Natural killer cell treated with Interleukin-12 subunit alpha and Interleukin-12 subunit beta and Interleukin-15 and Interleukin-18, amount 100 ng/mL, for 72 hours (primary cell): ENCODE data around the gene DACT3. TPM values are rescaled to one million over a fixed set of nuclear protein-coding genes. Genes with fewer than 3 reads are reported as not detected.

Experiments used
- ATAC-seq, 2 donors: fragments of 150-1000 bp; cut with Tn5 transposase in 1 of 2; sonication (Bioruptor Pico), chemical (Tn5 transposase) in 1 of 2; 2 replicates each; pipeline ENCODE4 v1.10.0; 2021
- DNase-seq: peaks from one replicate; pipeline ENCODE4 v3.0.0; 2022; ENCODE audit warnings: low spot score
- H3K27ac Mint-ChIP-seq, 2 donors: 1 replicate in 1 of 2; 2 replicates in 1 of 2; pipeline ENCODE4 v1.8.0; 2022; ENCODE audit warnings: mixed read lengths in 2 of 2, mild to moderate bottlenecking in 1 of 2, moderate library complexity in 1 of 2
- H3K27me3 Mint-ChIP-seq, 2 donors: 1 replicate in 1 of 2; 2 replicates in 1 of 2; pipeline ENCODE4 v1.8.0; 2022; ENCODE audit warnings: mixed read lengths in 2 of 2
- H3K36me3 Mint-ChIP-seq: one replicate; pipeline ENCODE4 v1.8.0; 2022; ENCODE audit warnings: mixed read lengths
- H3K4me1 Mint-ChIP-seq, 2 donors: 1 replicate in 1 of 2; 2 replicates in 1 of 2; pipeline ENCODE4 v1.8.0; 2022; ENCODE audit warnings: low read depth in 2 of 2, mixed read lengths in 2 of 2, mild to moderate bottlenecking in 1 of 2
- H3K4me3 Mint-ChIP-seq: one replicate; pipeline ENCODE4 v1.8.0; 2022; ENCODE audit warnings: mixed read lengths
- H3K9me3 Mint-ChIP-seq: 2 replicates; pipeline ENCODE4 v1.8.0; 2022; ENCODE audit warnings: mixed read lengths
- total RNA-seq, 2 donors: library from RNA; stranded (reverse); gene quantifications; one replicate each; pipeline ENCODE4 v1.2.3, GENCODE V29; 2022

The DACT3 gene
- total RNA-seq, 2 donors from 2014 or later: 0.36 TPM; not detected in 1

DNA sequence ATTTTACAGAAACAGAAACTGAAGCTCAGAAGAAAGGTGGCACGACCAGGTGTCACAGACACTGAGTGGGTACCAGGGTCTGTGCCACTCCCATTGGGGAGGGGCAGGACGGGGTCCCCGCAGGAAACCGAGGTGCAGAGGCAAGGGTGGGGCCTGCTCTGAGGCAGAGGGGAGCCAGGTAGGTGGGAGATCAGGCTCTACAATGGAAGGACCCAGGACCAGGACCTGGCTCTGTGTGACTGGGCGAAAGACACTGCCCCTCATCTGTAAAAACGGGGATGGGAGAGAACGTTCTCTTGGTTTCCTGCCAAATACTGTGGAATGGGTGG lies 38.9 kb downstream of the DACT3 start:
- Mint-ChIP-seq H3K27me3 (peaks cover 0 to 17% of the 10 kb centered on the region in 2 donors), H3K27ac (no peak overlapping the region), H3K9me3 (no peaks in the 10 kb centered on the region), H3K4me3 (no peak overlapping the region), H3K4me1 (peaks cover 6 to 23% of the 10 kb centered on the region in 2 donors), H3K36me3 (no peaks in the 10 kb centered on the region)
- DNase-seq (no peak), ATAC-seq (no peak)

DNA sequence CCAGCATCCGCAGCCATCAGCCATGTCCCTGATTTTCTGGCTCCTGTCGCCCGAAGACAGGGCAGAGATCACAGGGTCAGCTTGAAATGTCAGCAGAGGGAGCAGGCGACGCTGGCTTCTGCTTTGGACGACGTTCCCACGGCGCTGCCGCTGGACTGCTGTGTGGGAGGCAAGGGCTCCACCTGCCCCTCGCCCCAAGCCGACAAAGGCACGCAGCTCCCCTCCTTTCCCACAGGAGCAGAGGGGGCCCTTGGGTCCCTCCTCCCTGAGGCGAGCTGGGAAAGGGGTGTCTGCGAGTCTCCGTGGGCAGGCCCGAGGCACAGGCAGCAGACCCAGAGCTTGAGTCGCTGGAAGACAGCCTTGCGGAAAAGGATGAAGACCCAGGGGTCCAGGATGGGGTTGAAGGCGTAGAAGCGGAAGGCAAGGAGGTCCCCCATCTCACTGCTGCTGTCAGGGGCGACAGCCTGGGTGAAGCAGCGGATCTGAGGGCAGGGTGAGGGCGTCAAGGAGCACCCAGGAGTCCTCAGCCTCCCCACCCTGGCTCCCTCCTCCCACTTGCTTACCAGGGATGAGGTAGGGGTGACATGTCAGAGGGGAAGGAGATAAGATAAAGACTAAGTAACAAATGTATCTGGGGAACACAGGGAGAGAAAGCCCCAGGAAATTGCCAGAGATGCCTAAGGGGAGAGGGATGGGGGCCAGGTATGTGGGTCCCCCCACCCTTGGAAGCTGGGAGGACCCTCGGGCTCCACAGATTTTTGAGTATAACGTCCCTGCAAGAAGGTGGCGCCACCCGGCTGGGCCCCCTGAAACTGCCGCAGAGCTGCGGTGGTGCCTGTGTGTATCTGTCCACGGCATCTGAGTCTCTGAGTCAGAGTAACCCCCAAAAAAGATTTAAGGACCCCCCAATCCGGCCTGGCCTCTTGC lies 39.5 kb downstream of the DACT3 start:
- H3K9me3 Mint-ChIP-seq: no peaks in the 10 kb centered on the region
- DNase-seq: peak; percentile 48
- peak overlapping the region in 1 of 2 donors; percentile 91 for H3K27ac Mint-ChIP-seq

GRCh38 chr19:46620716-46621115 lies 40.3 kb downstream of the DACT3 start:
- H3K4me3 Mint-ChIP-seq: no peak overlapping the region
- ATAC-seq (no peak), DNase-seq (no peak)
- H3K27ac Mint-ChIP-seq: peak overlapping the region in 1 of 2 donors; percentile 91
- no peaks in the 10 kb centered on the region for H3K9me3 Mint-ChIP-seq
- no peaks in the 10 kb centered on the region for H3K36me3 Mint-ChIP-seq
- peaks cover 14 to 32% of the 10 kb centered on the region in 2 donors for H3K4me1 Mint-ChIP-seq
- H3K27me3 Mint-ChIP-seq: peaks cover 0 to 18% of the 10 kb centered on the region in 2 donors

More for the DNA sequence above, 39.5 kb downstream of the DACT3 start:
- no peak for ATAC-seq
- no peak overlapping the region for H3K4me3 Mint-ChIP-seq
- H3K4me1 Mint-ChIP-seq: peaks cover 13 to 29% of the 10 kb centered on the region in 2 donors
- no peaks in the 10 kb centered on the region for H3K36me3 Mint-ChIP-seq
- H3K27me3 Mint-ChIP-seq: peaks cover 0 to 18% of the 10 kb centered on the region in 2 donors

DNA sequence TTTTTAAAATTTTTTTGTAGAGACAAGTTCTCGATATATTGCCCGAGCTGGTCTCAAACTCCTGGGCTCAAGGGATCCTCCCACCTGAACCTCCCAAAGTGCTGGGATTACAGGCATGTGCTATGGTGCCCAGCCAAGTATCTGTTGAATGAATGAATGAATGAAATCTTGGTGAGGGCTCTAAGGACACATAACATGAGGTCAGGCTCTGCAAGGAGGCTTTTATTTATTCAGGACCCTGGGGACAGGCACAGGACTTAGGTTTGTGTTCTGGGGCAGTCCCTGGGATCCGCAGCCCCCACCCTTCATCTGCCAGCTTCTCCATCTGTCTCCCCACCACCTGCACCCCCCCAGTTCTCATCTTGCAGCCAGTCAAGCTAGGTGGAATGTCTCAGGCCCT lies 40.7 kb downstream of the DACT3 start:
- Mint-ChIP-seq H3K36me3 (no peaks in the 10 kb centered on the region), H3K9me3 (no peaks in the 10 kb centered on the region), H3K27me3 (peaks cover 0 to 18% of the 10 kb centered on the region in 2 donors), H3K4me3 (no peak overlapping the region), H3K27ac (peak overlapping the region in 1 of 2 donors; percentile 91), H3K4me1 (peaks cover 14 to 32% of the 10 kb centered on the region in 2 donors)
- no peak for DNase-seq
- ATAC-seq: no peak

GRCh38 chr19:46618670-46619231 lies 42.2 kb downstream of the DACT3 start:
- Mint-ChIP-seq H3K4me3 (peak overlapping the region; percentile 47), H3K27me3 (peaks cover 0 to 10% of the 10 kb centered on the region in 2 donors), H3K4me1 (peaks cover 20 to 25% of the 10 kb centered on the region in 2 donors), H3K36me3 (no peaks in the 10 kb centered on the region), H3K27ac (peak overlapping the region in 1 of 2 donors; percentile 91), H3K9me3 (no peaks in the 10 kb centered on the region)
- no peak for ATAC-seq
- DNase-seq: no peak

GRCh38 chr19:46617601-46618000 lies 43.4 kb downstream of the DACT3 start:
- Mint-ChIP-seq H3K4me1 (peaks cover 22 to 25% of the 10 kb centered on the region in 2 donors), H3K27me3 (peaks cover 0 to 10% of the 10 kb centered on the region in 2 donors), H3K27ac (no peak overlapping the region), H3K36me3 (no peaks in the 10 kb centered on the region), H3K9me3 (no peaks in the 10 kb centered on the region), H3K4me3 (no peak overlapping the region)
- no peak for DNase-seq
- ATAC-seq: no peak

DNA sequence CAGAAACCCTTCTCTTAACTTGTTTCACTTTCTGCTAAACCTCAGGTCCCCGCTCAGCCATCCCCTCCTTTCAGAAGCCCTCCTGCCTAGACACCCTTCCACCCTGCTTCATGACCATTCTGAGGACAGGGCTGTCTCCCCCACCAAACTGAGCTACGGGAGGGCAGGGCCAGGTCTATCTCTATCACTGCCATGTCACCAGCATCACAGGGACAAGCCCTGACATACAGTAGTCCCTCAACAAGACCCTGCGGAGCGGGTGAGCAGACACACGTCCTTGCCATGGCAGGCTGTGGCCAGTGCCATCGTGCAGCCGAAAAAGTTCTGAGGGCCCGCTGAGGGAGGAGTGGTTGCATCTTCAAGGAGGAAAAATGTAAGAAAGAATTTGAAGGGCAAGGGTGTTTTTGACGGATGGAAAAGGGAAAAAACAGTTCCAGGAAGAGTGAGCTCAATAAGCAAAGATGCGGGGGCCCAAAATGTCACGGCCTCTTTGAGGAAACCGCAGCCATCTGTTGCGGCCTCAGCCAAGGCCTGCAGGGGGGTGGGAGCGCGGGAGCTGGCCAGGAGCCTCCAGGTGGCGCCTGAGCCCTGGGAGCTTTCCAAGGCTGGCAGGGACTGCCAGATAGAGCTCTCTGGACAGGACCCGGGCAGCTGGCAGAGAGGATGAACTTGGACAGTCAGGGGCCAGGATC lies 44.2 kb downstream of the DACT3 start:
- H3K36me3 Mint-ChIP-seq: no peaks in the 10 kb centered on the region
- no peaks in the 10 kb centered on the region for H3K9me3 Mint-ChIP-seq
- ATAC-seq (peak; percentile 44 to 55), DNase-seq (no peak)
- peaks cover 30 to 31% of the 10 kb centered on the region in 2 donors for H3K4me1 Mint-ChIP-seq
- H3K4me3 Mint-ChIP-seq: peak overlapping the region; percentile 68
- peaks cover 0 to 8% of the 10 kb centered on the region in 2 donors for H3K27me3 Mint-ChIP-seq
- H3K27ac Mint-ChIP-seq: peak overlapping the region; percentile 6 to 73

DNA sequence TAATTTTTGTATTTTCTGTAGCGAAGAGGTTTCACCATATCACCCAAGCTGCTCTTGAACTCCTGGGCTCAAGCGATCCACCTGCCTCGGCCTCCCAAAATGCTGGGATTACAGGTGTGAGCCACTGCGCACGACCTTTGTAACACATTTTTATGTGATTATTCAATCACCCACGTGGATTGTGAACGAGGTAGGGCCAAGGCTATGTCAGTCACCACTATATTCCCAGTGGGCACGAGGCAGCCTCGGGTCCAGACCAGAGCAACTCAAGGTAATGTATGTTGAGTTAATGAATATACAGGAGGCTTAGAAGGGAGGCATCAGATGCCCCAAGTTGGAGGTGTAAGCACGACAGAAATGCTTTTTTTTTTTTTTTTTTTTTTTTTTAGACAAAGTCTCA lies 45.0 kb downstream of the DACT3 start:
- no peak for ATAC-seq
- Mint-ChIP-seq H3K27me3 (peaks cover 0 to 4% of the 10 kb centered on the region in 2 donors), H3K9me3 (no peaks in the 10 kb centered on the region), H3K4me3 (no peak overlapping the region), H3K36me3 (no peaks in the 10 kb centered on the region), H3K4me1 (peaks cover 38 to 39% of the 10 kb centered on the region in 2 donors), H3K27ac (no peak overlapping the region)
- DNase-seq: no peak

DNA sequence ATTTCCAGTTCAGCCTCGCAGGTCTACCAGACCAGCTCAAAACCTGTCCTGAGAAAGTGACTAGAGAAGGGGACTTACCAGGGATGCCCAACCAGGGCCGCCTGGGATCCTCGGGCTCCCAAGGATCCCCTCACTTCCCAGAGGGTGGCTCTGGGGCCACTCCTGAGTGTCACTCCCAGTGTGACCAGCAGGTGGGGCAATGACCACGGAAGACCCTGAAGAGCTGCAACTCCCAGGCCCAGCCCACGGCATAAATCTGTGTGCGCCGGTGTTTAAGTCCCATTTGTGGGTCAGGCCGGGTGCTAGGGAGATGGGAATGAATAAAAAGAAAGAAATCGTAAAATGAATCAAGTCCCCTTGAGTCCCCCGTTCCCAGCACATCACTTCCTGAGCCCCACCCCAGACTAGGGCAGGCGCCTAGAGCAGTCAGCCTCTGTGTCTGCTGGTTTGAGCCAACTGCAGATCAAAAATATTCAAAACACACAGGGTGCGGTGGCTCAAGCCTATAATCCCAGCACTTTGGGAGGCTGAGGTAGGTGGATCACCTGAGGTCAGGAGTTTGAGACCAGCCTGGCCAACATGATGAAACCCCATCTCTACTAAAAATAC lies 46.8 kb downstream of the DACT3 start:
- DNase-seq (peak; percentile 81), ATAC-seq (peak; percentile 71 to 84)
- peak overlapping the region; percentile 48 to 57 for H3K27ac Mint-ChIP-seq
- peaks cover 3% of the 10 kb centered on the region for H3K36me3 Mint-ChIP-seq
- H3K4me1 Mint-ChIP-seq: peaks cover 44% of the 10 kb centered on the region in 2 donors
- H3K27me3 Mint-ChIP-seq: peaks cover 0 to 4% of the 10 kb centered on the region in 2 donors
- H3K9me3 Mint-ChIP-seq: no peaks in the 10 kb centered on the region
- peak overlapping the region; percentile 42 for H3K4me3 Mint-ChIP-seq

- DNase-seq: no peak
- Mint-ChIP-seq H3K27ac (peak overlapping the region in 1 of 2 donors; percentile 57), H3K4me3 (no peak overlapping the region)
These were observed 47.5 kb downstream of the DACT3 start for GRCh38 chr19:46613525-46613924.

GRCh38 chr19:46611776-46612175 lies 49.2 kb downstream of the DACT3 start:
- DNase-seq: no peak
- peaks cover 0 to 3% of the 10 kb centered on the region in 2 donors for H3K27me3 Mint-ChIP-seq
- no peak overlapping the region for H3K4me3 Mint-ChIP-seq
- H3K36me3 Mint-ChIP-seq: peaks cover 12% of the 10 kb centered on the region
- ATAC-seq: no peak
- peak overlapping the region; percentile 25 to 34 for H3K27ac Mint-ChIP-seq
- H3K4me1 Mint-ChIP-seq: peaks cover 36 to 39% of the 10 kb centered on the region in 2 donors
- no peaks in the 10 kb centered on the region for H3K9me3 Mint-ChIP-seq

More at GRCh38 chr19:46613525-46613924, 47.5 kb downstream of the DACT3 start:
- no peak for ATAC-seq
- peaks cover 40 to 42% of the 10 kb centered on the region in 2 donors for H3K4me1 Mint-ChIP-seq
- H3K9me3 Mint-ChIP-seq: no peaks in the 10 kb centered on the region
- H3K27me3 Mint-ChIP-seq: peaks cover 0 to 4% of the 10 kb centered on the region in 2 donors
- peaks cover 6% of the 10 kb centered on the region for H3K36me3 Mint-ChIP-seq

- no peaks in the 10 kb centered on the region for H3K9me3 Mint-ChIP-seq
- H3K27me3 Mint-ChIP-seq: no peaks in the 10 kb centered on the region
- H3K27ac Mint-ChIP-seq: peak overlapping the region; percentile 25 to 34
- H3K36me3 Mint-ChIP-seq: peaks cover 18% of the 10 kb centered on the region
- peak; percentile 60 for DNase-seq
- peak in 1 of 2 donors; percentile 46 for ATAC-seq
- H3K4me3 Mint-ChIP-seq: peak overlapping the region; percentile 45
- H3K4me1 Mint-ChIP-seq: peaks cover 37 to 39% of the 10 kb centered on the region in 2 donors
These were observed 49.9 kb downstream of the DACT3 start for GRCh38 chr19:46610851-46611770.
